ENCODE data around the gene TERT. TPM values are rescaled to one million over a fixed set of nuclear protein-coding genes. Genes with fewer than 3 reads are reported as not detected.

Gene TERT
- total RNA-seq, 2 experiments from 2014 or later: 156 to 198 TPM

DNA sequence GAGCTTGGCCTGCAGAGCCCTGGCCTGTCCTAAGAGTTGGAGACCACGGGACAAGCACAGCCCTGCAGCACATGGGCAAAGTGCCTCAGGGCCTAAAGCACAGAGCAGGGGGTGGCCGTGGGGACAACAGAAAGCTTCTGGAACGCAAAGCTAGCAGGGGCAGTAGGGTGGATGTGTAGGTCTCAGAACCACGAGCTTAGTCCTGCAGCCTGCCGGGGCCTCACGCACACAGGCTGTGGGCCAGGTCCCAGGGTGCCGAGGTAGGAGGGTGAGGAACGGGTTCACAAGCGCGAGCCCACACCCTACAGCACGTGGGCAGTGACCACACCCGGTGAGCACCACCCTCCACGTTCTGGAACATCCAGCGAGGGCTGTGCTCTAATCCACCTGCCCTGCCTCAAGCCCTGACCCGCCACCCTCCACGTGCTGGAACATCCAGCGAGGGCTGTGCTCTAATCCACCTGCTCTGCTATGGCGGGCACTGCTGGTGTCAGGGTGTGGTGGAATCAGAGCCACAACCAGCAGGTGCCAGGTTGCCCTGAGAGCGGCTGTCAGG lies 40.8 kb upstream of the TERT start:
- Histone ChIP-seq H3K4me2 (ENCODE audit: low read length) (peak overlapping the region; percentile 55; the same call in 1 of the 2 replicates), H4K20me1 (ENCODE audit: insufficient read depth, low read length) (no peaks in the 10 kb centered on the region; the same call in 1 of the 2 replicates), H3K27ac (ENCODE audit: low read depth, low read length, poor library complexity, severe bottlenecking) (peak overlapping the region; percentile 83), H3K79me2 (ENCODE audit: insufficient read depth, low read depth, low read length) (peaks cover 31% of the 10 kb centered on the region), H3K36me3 (ENCODE audit: insufficient read depth, low read length) (peaks cover 95% of the 10 kb centered on the region), H2AFZ (ENCODE audit: low read length) (no peak overlapping the region), H3K4me1 (ENCODE audit: insufficient read depth, low read length, poor library complexity, severe bottlenecking) (peaks cover 30% of the 10 kb centered on the region), H3K9me3 (ENCODE audit: low read length) (no peaks in the 10 kb centered on the region), H3K9me2 (ENCODE audit: insufficient read depth, low read length) (no peaks in the 10 kb centered on the region), H3K4me3 (ENCODE audit: low read depth, low read length, poor library complexity, severe bottlenecking) (no peak overlapping the region)
- TF ChIP-seq, protein P1, sequence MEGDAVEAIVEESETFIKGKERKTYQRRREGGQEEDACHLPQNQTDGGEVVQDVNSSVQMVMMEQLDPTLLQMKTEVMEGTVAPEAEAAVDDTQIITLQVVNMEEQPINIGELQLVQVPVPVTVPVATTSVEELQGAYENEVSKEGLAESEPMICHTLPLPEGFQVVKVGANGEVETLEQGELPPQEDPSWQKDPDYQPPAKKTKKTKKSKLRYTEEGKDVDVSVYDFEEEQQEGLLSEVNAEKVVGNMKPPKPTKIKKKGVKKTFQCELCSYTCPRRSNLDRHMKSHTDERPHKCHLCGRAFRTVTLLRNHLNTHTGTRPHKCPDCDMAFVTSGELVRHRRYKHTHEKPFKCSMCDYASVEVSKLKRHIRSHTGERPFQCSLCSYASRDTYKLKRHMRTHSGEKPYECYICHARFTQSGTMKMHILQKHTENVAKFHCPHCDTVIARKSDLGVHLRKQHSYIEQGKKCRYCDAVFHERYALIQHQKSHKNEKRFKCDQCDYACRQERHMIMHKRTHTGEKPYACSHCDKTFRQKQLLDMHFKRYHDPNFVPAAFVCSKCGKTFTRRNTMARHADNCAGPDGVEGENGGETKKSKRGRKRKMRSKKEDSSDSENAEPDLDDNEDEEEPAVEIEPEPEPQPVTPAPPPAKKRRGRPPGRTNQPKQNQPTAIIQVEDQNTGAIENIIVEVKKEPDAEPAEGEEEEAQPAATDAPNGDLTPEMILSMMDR (conservative IDR thresholded peaks at IDR 0.05; ENCODE audit: low read length): no peak
- no peak for TF ChIP-seq EZH2phosphoT487 (IDR thresholded peaks at IDR 0.05; ENCODE audit: borderline replicate concordance, low read depth, low read length)
- DNase-seq (ENCODE audit: low spot score): no peak
- CTCF ChIA-PET (ENCODE audit: unreplicated experiment): interaction anchor here (0.6 to 1.1 kb wide), 3 partner anchors 9 to 33 kb away, joined by 3 to 6 read pairs (median 3); no protein-coding TSS in a partner anchor
- POLR2A ChIA-PET: interaction anchor here (1.3 kb wide), 1 partner anchor 20 kb away, joined by 3 read pairs; no protein-coding TSS in a partner anchor
- BruUV-seq (replicated peaks): no TSS peak
- intact Hi-C loops (cut with micrococcal nuclease; ENCODE audit: unreplicated experiment): no loop called here

DNA sequence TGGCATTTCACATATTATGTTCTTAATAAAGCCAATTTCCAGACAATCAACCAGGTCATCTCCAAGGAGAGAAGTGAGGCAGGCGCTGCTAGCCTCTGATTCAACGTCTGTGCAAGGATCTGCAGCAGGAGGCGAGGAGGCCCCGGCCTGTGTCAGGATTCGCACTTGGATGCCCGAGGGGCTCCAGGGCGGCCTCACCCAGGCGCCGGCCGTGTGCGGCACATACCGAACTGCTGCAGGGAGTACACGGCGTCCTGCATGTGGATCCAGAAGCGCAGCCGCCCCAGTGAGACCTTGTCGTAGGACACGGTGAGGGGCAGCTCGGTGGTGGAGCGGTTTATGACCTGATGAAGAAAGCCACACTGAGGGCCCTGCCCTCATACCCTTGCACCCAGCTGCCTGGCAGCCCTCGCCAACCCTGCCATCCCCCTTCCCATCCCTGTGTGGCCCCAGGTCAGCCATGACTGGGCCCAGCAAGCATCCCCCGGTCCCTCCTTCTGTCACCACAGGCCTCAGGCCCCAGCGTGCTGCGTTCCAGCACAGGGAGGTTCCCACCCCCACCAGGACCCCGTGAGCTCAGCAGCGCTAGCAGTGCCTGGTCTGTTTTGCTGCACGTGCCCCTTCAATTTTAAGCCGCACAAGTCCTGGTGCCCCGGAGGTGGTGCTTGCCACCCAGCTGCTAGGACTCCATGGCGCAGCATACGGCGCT lies 40.1 kb upstream of the TERT start:
- H3K27ac ChIP-seq (ENCODE audit: low read depth, low read length, poor library complexity, severe bottlenecking): peak overlapping the region; percentile 83
- CTCF ChIA-PET (ENCODE audit: unreplicated experiment): interaction anchor here (0.6 kb wide), 2 partner anchors 30 to 32 kb away, joined by 3 read pairs; no protein-coding TSS in a partner anchor
- H2AFZ ChIP-seq (ENCODE audit: low read length): no peak overlapping the region
- H3K4me3 ChIP-seq (ENCODE audit: low read depth, low read length, poor library complexity, severe bottlenecking): no peak overlapping the region
- H3K9me3 ChIP-seq (ENCODE audit: low read length): no peaks in the 10 kb centered on the region
- H3K9me2 ChIP-seq (ENCODE audit: insufficient read depth, low read length): no peaks in the 10 kb centered on the region
- H4K20me1 ChIP-seq (ENCODE audit: insufficient read depth, low read length): no peaks in the 10 kb centered on the region; the same call in 1 of the 2 replicates
- H3K4me2 ChIP-seq (ENCODE audit: low read length): no peak overlapping the region
- BruUV-seq (replicated peaks): no TSS peak
- POLR2A ChIA-PET: interaction anchor here (0.8 kb wide), 1 partner anchor 24 kb away, joined by 3 read pairs; no protein-coding TSS in a partner anchor
- TF ChIP-seq EZH2phosphoT487 (IDR thresholded peaks at IDR 0.05; ENCODE audit: borderline replicate concordance, low read depth, low read length): no peak
- TF ChIP-seq, protein P1 (conservative IDR thresholded peaks at IDR 0.05; ENCODE audit: low read length): no peak
- peaks cover 24% of the 10 kb centered on the region for H3K79me2 ChIP-seq (ENCODE audit: insufficient read depth, low read depth, low read length)
- H3K4me1 ChIP-seq (ENCODE audit: insufficient read depth, low read length, poor library complexity, severe bottlenecking): peaks cover 24% of the 10 kb centered on the region
- peaks cover 95% of the 10 kb centered on the region for H3K36me3 ChIP-seq (ENCODE audit: insufficient read depth, low read length)
- DNase-seq (ENCODE audit: low spot score): no peak
- intact Hi-C loops (cut with micrococcal nuclease; ENCODE audit: unreplicated experiment): no loop called here
